ENCODE results near the gene PFDN2.

GRCh38 chr1:161070761-161071160, 47.1 kb downstream of the PFDN2 start:
- TF ChIP-seq POLR2A (IDR thresholded peaks at IDR 0.05; ENCODE audit: low read length) (no peak), GATA1 (IDR thresholded peaks at IDR 0.05; ENCODE audit: low read depth, low read length) (no peak)
